ENCODE measurements around the gene VWA3B. TPM values are rescaled to one million over a fixed set of nuclear protein-coding genes. Genes with fewer than 3 reads are reported as not detected.
A peak's percentile ranks its signal among the peaks of the same experiment; 100 is the strongest.

Gene VWA3B
- total RNA-seq, 2 donors from 2014 or later, result 0.78 TPM; not detected in 1

DNA sequence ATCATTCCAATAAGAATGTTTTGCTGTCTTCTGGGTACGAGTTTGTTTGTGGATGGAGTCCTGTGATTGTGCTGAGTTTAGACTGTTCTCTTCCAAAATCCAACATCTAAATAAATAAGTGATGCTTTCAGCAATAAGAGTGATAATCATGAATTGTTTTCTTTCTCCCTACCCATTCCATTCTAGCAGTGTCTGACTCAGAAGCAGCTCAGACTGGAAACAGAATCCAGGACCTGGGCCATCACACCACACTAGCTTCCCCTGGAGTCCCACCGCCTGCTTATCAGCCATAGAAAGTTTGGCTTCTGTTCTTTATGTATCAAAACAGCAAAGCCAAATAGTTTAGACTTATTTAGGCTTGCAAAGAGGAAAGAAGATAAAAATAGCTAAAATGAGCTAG, 182.9 kb downstream of the VWA3B start:
- Histone ChIP-seq H3K4me1 (no peaks in the 10 kb centered on the region), H3K9me3 (no peaks in the 10 kb centered on the region), H3K36me3 (replicated peaks in 1 of 2; ENCODE audit: insufficient read depth in 1 of 2, low read depth in 2 of 2) (no peaks in the 10 kb centered on the region), H3K27ac (no peak overlapping the region), H3K4me3 (no peak overlapping the region), H3K27me3 (no peaks in the 10 kb centered on the region)
- DNase-seq (no peak), ATAC-seq (no peak)
- no peak for TF ChIP-seq POLR2A (IDR thresholded peaks at IDR 0.05)
- TF ChIP-seq, protein P1, sequence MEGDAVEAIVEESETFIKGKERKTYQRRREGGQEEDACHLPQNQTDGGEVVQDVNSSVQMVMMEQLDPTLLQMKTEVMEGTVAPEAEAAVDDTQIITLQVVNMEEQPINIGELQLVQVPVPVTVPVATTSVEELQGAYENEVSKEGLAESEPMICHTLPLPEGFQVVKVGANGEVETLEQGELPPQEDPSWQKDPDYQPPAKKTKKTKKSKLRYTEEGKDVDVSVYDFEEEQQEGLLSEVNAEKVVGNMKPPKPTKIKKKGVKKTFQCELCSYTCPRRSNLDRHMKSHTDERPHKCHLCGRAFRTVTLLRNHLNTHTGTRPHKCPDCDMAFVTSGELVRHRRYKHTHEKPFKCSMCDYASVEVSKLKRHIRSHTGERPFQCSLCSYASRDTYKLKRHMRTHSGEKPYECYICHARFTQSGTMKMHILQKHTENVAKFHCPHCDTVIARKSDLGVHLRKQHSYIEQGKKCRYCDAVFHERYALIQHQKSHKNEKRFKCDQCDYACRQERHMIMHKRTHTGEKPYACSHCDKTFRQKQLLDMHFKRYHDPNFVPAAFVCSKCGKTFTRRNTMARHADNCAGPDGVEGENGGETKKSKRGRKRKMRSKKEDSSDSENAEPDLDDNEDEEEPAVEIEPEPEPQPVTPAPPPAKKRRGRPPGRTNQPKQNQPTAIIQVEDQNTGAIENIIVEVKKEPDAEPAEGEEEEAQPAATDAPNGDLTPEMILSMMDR (IDR thresholded peaks at IDR 0.05), result no peak
- 47 to 51% methylated on average over 2 of the region's 2 CpGs for WGBS, 2 donors
- intact Hi-C loops (cut with DNase I), result no loop called here

GRCh38 chr2:98277162-98277859, 190.3 kb downstream of the VWA3B start:
- intact Hi-C loops (cut with DNase I), result no loop called here
- Histone ChIP-seq H3K27me3 (no peaks in the 10 kb centered on the region), H3K4me1 (peaks cover 19% of the 10 kb centered on the region), H3K4me3 (no peak overlapping the region), H3K36me3 (replicated peaks in 1 of 2; ENCODE audit: insufficient read depth in 1 of 2, low read depth in 2 of 2) (no peaks in the 10 kb centered on the region), H3K27ac (peak overlapping the region in 1 of 4 donors; percentile 28), H3K9me3 (no peaks in the 10 kb centered on the region)
- ATAC-seq (no peak), DNase-seq (no peak)
- TF ChIP-seq, protein P1 (IDR thresholded peaks at IDR 0.05), result no peak
- TF ChIP-seq POLR2A (IDR thresholded peaks at IDR 0.05), result no peak
- 43 to 44% methylated on average over 9 of the region's 9 CpGs for WGBS, 2 donors

DNA sequence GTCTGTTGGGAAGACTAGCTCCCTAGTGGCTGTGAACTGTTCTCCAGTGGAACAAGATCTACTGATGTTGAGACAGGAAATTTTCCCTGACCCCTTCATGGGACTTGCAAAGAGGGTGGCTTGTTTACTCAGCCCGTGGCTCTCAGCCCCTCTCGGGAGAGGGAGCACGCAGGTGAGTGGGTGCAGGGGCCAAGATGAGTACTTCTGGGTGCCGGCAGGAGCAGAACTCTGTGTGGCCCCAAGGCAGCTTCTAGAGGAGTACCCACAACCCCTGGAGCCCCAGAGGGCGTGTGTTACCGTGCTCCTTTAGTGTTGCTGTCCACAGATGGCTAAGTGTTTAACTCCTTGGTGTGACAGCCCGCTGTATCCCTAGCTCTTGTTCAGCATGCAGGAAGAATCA, 191.1 kb downstream of the VWA3B start:
- peaks cover 19% of the 10 kb centered on the region for H3K4me1 ChIP-seq
- DNase-seq (no peak), ATAC-seq (no peak)
- H3K36me3 ChIP-seq (replicated peaks in 1 of 2; ENCODE audit: insufficient read depth in 1 of 2, low read depth in 2 of 2), result no peaks in the 10 kb centered on the region
- no peak overlapping the region for H3K27ac ChIP-seq
- 74 to 82% methylated on average over 7 of the region's 7 CpGs for WGBS, 2 donors
- intact Hi-C loops (cut with DNase I), result no loop called here
- TF ChIP-seq, protein P1 (IDR thresholded peaks at IDR 0.05), result no peak
- no peak for TF ChIP-seq POLR2A (IDR thresholded peaks at IDR 0.05)
- H3K27me3 ChIP-seq, result no peaks in the 10 kb centered on the region
- H3K4me3 ChIP-seq, result no peak overlapping the region
- no peaks in the 10 kb centered on the region for H3K9me3 ChIP-seq

- H3K27ac ChIP-seq, result peak overlapping the region; percentile 48 to 66 (median 56)
- intact Hi-C loops (cut with DNase I), result no loop called here
- no peaks in the 10 kb centered on the region for H3K36me3 ChIP-seq (replicated peaks in 1 of 2; ENCODE audit: insufficient read depth in 1 of 2, low read depth in 2 of 2)
- WGBS, 2 donors, result 38% methylated on average over 17 to 18 of the region's 18 CpGs
- no peak overlapping the region for H3K4me3 ChIP-seq
- TF ChIP-seq POLR2A (IDR thresholded peaks at IDR 0.05), result peak in 1 of 3 donors; percentile 17
- TF ChIP-seq, protein P1 (IDR thresholded peaks at IDR 0.05), result no peak
- no peaks in the 10 kb centered on the region for H3K9me3 ChIP-seq
- no peaks in the 10 kb centered on the region for H3K27me3 ChIP-seq
- peak; percentile 20 to 49 (median 29) for DNase-seq
- ATAC-seq, result peak; percentile 77
- peaks cover 19% of the 10 kb centered on the region for H3K4me1 ChIP-seq
Measured at GRCh38 chr2:98280376-98281102, 193.6 kb downstream of the VWA3B start.

All from body of pancreas (tissue), 4 donors.